ENCODE data around the gene LEO1.
"Not testable (repeated sequence)": the region's sequence is repeated elsewhere in the genome, so short reads cannot be mapped to it uniquely, and the experiment has no call there.

LEO1 gene

DNA sequence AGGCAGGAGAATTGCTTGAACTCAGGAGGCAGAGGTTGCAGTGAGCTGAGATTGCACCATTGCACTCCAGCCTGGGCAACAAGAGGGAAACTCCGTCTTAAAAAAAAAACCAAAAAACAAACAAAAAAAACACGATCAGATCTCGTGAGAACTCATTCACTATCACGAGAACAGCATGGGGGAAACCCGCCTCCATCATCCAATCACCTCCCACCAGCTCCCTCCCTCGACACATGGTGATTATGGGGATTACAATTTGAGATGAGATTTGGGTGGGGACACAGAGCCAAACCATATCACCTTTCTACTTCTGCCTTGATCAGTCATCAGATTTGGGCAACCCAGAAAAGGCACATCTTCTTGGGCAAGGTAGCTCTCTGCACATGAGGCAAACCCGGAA, 31.5 kb upstream of the LEO1 start:
- not testable (repeated sequence) for DNase-seq

DNA sequence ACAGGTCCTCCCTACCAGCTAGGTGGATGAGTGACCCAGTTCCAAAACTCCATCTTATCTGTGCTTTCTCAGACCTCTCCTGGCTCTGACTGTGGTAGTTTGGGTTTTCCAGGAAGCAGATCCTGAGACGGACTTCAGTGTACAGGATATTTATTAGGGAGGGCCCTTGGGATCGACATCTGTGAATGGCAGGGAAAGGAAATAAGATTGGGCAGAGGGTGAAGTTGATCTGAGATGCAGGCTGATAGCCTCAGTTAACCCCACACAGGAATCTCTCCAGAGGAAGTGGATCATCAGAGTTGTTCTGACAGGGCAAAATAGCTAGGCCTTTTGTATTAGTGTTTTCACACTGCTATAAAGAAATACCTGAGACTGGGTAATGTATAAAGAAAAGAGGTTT, 30.8 kb upstream of the LEO1 start:
- DNase-seq: no peak

GRCh38 chr15:51992953-51993352, 21.4 kb upstream of the LEO1 start:
- DNase-seq: no peak

DNA sequence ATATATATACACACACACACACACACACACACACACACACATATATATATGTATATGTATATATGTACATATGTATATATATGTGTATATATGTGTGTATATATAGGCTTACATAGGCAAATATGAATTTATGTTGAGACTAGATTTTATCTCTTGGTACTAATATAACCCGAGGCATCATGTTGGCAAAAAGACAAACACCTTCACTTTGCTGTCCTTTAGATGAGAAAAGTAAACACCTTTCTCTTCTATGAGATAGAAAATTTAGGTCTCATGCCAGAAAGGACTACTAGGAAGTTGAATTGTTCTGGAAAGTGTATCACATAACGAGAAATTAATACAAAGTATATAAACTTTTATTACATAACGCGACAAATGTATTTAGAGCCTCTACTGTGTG, 19.6 kb upstream of the LEO1 start:
- DNase-seq: no peak

GRCh38 chr15:51982770-51983103, 11.2 kb upstream of the LEO1 start:
- DNase-seq: no peak

DNA sequence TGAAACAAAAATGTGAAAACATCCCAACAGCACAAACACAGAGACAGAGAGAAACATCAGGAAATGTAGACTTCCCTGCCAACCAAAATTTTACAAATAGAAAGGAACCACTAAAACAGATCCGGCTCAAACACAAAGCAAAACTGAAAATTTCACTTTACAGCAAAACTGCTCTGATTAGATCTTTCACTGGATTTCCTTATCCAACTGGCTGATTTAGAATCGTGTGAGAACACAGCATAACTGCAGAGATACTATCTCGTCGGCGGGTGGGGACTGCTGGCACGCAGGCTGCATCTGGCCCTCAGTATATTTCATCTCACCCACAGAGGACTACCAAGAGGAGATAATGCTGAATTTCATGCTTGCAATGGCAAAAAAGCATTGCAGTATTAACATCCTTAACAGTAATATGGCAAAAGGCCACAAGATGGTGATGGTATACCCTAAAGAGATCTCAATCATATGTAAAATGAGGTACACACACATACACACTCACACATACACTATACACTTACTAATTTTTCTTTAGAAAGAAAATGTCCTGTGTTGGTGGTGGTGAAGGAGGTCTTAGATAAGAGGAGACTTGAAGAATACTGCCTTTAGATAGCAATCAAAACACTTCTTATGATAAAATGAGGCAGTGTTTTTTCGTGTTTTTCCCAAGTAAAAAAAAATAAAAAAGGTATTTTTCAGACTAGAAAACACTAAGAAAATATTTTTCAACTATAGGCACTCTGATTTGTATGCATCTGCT, 10.6 kb upstream of the LEO1 start:
- DNase-seq: peak; percentile 83

DNA sequence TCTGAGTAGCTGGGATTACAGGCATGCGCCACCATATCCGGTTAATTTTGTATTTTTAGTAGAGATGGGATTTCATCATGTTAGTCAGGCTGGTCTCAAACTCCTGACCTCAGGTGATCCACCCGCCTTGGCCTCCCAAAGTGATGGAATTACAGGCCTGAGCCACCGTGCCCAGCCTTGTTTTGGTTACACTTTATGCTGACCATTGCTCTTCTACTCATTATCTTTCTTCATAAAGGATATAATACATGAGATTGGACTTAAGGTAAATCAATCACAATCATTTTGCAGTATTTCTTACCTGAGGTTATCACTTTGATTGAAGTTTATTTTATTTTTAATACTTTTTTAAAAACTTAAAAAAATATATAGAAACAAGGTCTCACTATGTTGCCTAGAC, 2.2 kb upstream of the LEO1 start:
- no peak for DNase-seq

GRCh38 chr15:51973220-51973619, 1.6 kb upstream of the LEO1 start:
- no peak for DNase-seq

DNA sequence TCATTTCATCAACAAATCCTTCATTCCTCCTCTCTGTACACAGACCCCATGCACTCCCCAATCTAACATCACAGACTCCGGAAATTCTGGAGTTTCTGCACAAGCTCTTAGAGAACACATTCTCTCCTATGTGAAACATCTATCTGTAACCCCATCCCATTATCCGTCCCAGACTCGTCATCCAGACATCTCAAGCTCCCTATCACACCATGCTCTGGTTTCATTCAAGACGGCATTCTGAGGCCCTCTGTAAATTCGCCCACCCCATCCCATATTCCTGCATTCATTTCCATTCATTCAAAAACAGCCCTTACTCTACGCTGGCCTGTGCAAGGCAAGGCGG, 575 bp downstream of the LEO1 start:
- DNase-seq: no peak

- no peak for DNase-seq
Observed at GRCh38 chr15:51970132-51970817, 1.3 kb downstream of the LEO1 start.

- no peak for DNase-seq
Observed at GRCh38 chr15:51969728-51970127, 1.9 kb downstream of the LEO1 start.

DNA sequence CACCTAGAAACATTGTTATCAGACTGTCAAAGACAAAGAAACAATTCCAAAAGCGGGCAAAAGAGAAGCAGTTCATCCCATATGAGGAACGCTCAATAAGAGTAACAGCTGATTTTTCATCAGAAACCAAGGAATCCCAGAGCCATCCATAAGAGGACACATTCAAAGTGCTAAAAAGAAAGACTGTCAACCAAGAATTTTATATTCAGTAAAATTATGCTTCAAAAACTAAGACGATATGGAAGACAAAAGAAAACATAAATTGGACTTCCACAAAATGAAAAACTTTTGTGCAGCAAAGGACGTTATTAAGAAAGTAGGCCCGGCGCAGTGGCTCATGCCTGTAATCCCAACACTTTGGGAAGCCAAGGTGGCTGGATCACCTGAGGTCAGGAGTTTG, 4.0 kb downstream of the LEO1 start:
- DNase-seq: no peak

DNA sequence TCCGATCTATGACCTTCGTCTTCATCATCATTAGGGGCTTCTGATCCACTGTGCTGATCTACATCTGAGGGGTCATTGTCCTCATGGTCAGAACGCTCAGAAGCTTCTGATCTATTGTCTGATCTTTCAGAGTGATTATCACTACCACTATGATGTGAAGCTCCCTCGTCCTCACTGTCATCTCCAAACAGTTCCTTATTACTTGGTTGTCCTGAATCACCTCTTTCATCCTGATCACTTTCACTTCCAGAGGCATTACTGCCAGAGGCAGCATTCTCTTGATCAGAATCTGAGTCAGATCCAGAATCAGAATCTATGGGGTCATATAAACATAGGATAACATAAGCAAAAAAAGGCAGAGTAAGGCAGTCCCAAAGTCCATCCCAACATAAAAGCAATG, 5.4 kb downstream of the LEO1 start:
- no peak for DNase-seq

DNA sequence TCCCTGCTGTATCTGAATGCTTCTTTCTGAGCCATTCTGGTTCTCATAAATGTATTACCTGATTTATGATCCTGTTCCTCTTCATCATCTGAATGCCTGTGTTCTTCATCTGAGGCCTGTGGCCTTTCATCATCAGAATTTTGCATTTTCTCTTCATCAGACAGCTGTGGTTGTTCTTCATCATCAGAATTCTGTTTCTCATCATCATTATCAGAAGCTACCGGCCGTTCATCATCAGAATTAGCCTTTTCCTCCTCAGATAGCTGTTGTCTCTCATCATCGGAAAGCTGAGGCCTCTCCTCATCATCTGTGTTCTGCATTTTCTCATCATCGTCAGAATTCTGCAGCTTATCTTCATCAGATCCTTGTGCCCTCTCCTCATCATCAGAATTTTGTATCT, 5.9 kb downstream of the LEO1 start:
- no peak for DNase-seq

DNA sequence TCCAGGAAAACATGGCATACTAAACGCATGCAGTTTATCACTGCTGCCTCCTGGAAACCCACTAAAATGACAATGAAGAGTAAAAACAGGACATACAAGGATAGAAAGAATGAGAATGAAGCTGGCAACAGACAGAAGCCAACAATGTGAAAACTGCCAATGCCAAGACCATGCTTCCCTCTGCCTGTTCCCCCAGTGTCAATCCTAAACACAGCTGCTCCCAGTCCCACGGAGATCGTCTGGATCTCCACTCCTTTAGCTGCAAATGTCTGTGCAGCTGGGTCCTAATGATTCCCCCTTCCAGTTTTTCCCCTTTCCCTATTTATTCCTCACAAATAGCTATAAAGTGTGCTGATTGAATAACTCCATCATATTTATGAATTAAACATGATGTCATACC, 16.1 kb downstream of the LEO1 start:
- DNase-seq: no peak

DNA sequence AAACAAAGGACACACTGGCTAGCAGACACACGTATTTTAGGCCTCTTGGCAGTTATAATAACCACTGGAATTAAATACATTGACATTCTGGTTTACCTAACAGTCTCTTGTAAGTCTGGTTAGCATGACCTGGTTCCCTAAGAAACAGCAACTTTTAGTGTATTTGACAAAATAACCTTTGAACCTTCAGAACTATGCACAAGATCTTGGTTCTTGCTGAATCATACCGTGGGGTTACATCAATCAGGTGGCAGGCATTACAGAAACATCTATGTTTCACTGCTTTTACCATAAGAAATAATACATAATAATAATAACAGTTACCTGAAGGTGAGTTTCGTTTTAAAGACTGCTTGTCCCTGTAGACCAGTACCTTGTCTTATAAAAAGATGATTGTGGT, 18.8 kb downstream of the LEO1 start:
- DNase-seq: no peak

GRCh38 chr15:51947124-51947523, 24.5 kb downstream of the LEO1 start:
- no peak for DNase-seq

DNA sequence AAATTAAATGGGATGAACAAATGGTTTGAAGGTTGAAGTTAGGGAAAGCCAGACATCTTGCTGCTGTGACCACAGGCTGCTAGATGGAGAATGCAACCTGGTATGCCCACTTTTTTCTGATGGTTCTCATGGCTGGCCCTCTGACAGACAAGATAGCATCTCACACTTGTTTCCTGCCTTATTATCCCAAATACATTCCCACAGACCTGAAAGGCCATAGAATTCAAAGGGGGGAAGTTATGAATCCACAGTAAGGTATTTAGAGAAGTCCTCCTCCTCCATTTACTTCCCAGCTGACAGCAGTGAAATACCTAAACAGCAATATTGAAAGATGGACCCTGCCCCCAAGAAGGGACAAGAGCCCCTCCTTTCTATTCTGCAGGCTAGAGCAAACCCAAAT, 32.4 kb downstream of the LEO1 start:
- DNase-seq: no peak

- no peak for DNase-seq
Observed at GRCh38 chr15:51938286-51938685, 33.3 kb downstream of the LEO1 start.

GRCh38 chr15:51936105-51936478, 35.5 kb downstream of the LEO1 start:
- no peak for DNase-seq

DNA sequence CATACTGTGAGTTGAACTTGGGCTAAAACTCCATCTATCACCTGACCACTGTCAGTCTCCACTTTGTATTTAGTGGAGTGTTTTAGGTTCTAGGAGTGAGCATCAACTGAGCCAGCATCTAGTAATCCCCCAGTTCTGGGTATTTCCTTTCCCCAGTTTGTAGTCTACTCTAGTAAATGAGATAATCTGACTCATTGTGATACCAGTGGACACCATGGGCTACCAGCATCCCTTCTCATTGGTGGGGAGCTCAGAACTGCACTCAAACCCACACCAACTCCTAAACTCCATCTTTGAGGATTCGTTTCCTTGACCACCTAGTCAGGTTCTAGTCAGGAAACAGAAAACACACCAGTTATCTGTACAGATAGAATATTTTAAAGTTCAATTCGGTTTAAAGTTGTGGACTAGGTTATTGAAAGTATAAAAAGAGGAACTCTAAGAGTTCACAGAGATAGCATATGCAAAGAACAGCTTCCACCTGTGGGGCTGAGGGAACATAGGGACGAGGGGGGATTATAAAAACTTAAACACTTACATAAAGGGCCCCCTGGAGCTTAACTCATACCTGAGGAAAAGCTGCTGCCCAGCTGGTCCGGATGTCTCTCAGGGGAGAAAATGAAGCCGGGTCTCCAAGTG, 36.0 kb downstream of the LEO1 start:
- no peak for DNase-seq

DNA sequence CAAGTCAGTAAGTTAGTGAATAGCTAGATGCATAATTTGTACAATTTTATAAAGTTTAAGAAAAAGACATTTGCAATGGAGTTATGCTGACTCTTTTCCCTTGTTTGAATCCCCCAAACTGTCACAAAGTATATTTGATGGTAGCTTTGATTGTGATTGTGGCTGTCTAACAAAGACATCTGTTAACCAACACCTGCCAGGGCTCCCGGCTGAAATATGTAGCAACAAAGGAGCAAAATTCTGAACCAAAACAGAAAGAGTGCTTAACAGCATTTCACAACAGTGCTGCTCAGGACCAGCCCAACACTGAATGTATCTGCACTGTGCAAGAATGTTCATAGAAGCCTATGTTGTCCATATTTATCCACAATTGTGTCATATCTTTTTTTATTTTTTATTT, 39.4 kb downstream of the LEO1 start:
- DNase-seq: no peak

DNA sequence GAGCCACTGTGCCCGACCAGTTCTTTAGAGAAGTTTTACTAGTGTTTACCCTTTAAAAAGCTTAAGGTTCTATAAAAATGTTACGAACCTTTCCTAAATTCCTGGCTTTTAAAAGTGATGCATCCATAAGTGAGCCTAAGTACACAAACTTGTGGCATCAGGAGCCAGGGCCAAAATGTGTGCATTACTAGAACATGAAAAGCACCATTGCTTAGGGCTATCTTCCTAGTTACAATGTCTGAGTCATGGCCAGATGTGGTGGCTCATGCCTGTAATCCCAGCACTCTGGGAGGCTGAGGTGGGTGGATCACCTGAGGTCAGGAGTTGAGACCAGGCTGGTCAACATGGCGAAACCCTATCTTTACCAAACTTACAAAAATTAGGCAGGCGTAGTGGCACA, 39.9 kb downstream of the LEO1 start:
- DNase-seq: no peak

DNA sequence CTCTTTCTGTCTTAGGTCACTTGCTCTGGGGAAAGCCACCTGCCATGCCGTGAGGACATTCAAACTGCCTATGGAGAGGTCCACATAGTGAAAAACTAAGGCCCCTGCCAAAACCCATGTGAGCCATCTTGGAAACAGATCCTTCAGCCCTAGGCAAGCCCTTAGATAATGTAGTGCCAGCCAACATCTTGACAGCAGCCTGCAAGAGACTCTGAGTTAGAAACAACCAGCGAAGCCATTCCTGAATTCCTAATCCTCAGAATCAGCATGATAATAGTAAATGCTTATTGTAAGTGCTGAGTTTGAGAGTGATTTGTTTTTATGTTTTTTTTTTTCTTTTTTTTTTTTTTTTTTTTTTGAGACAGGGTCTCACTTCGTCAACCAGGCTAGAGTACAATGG, 40.6 kb downstream of the LEO1 start:
- DNase-seq: no peak

- DNase-seq: no peak
Observed at GRCh38 chr15:51926809-51927208, 44.8 kb downstream of the LEO1 start.

All from NCI-H1694 (cell line).